Stimulated activated CD4-positive, alpha-beta T cell treated with anti-CD3 and anti-CD28 coated beads, Interleukin-1b, Interleukin-23, amount 100 ng/mL, for 24 hours (primary cell): ENCODE data around the gene SPDYE2.
"Not testable (repeated sequence)": the region's sequence is repeated elsewhere in the genome, so short reads cannot be mapped to it uniquely, and the experiment has no call there.

Source experiments
- DNase-seq, 4 experiments: peaks; one replicate each; pipeline ENCODE4 v3.0.0-alpha.2; 2020; ENCODE audit warnings: low read depth in 4 of 4, low spot score in 1 of 4

SPDYE2 gene, protein sequence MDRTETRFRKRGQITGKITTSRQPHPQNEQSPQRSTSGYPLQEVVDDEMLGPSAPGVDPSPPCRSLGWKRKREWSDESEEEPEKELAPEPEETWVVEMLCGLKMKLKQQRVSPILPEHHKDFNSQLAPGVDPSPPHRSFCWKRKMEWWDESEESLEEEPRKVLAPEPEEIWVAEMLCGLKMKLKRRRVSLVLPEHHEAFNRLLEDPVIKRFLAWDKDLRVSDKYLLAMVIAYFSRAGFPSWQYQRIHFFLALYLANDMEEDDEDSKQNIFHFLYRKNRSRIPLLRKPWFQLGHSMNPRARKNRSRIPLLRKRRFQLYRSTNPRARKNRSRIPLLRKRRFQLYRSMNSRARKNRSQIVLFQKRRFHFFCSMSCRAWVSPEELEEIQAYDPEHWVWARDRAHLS

DNA sequence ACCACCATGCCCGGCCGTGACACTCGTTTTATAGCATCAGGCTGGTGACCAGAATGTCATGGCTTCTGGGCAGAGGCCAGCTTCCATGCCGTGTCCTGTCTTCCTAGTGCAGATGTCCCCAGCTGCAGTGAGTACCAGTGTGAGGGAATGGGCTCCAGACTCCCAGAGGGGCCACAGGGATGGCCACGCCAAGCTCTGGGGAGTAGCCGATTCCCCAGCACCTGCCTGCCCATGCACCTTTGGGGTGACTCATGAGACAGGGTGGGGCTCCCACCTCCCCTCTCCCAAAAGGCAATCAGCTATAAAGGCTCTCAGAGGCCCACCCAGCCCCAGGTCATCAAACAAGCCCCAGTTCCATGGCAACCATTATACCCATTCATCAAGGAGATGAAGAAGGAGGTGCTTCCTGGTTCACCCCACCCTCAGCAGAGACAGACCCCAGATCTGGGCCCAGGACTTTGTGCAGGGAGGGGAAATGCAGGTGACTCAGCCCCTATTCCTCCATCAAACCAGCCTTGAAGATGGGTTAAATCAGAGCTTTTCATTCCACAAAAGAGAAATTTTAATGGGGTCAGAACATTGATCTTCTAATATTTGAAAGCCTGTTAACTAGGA lies at the start of gene SPDYE2:
Gene SPDYE2, plus strand, starts transcription at position 419 of the 615 bp plus-strand sequence. CDS start 2,030 bp downstream, outside the sequence.
- not testable (repeated sequence) for DNase-seq

DNA sequence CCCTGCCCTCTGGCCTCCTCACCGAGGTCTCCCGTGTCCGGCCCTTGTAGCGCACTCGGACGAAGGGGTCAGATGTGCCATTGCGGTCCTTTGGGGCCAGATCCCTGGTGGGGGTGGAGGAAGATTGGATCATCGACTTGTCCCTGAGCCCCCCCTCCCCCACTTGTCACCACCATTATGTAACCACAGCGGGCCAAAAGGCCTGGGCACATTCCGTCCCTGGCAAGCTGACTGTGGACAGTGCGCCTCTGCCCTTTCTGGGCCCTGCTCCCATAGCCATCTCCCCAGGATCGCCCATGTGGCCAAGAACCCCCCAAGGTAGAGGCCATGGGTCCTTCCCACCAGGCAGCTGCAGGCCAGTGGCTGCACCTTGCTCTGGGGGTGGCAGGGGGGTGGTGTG lies 47.9 kb upstream of the SPDYE2 start:
- DNase-seq, result not testable (repeated sequence)

DNA sequence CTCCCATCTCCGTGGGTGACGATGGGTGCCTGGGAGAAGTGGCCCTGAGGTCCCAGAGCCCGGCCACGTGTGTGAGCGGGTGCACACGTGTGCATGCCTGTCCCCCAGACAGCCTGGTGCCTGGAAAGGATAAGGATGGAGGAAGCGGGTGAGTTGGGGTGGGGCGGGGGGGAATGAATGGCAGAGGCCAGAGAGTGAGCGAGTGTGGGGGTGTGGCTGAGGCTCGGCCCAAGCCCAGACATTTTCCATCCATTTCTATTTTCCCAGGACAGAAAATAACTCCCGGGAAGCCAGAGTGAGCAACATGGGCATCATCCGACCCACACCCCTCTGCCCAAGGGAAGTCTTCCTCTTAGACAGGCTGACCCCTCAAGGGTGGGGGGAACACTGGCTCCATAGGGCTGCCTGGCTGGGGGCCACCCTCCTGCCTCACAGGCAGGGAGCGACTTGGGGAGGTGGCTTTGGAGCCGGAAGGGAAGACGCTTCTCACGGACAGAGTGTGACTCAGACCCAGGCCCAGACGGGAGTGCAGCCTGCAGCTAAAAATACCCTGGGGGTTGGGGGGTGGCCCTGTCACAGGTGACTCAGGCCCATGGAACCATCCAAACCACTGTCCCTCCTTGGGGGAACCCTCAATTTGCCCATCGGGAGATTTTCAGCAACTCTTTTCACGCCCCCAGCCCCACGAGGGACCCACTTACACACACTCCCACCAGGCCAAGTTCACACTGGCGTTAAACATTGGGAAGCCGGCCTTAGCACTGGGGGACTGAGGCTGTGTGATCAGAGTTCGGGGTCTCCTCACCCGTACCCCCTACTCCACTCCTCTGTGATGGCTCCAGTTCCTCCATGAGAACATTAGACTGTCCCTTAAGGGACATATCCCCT lies 45.5 kb upstream of the SPDYE2 start:
- not testable (repeated sequence) for DNase-seq

DNA sequence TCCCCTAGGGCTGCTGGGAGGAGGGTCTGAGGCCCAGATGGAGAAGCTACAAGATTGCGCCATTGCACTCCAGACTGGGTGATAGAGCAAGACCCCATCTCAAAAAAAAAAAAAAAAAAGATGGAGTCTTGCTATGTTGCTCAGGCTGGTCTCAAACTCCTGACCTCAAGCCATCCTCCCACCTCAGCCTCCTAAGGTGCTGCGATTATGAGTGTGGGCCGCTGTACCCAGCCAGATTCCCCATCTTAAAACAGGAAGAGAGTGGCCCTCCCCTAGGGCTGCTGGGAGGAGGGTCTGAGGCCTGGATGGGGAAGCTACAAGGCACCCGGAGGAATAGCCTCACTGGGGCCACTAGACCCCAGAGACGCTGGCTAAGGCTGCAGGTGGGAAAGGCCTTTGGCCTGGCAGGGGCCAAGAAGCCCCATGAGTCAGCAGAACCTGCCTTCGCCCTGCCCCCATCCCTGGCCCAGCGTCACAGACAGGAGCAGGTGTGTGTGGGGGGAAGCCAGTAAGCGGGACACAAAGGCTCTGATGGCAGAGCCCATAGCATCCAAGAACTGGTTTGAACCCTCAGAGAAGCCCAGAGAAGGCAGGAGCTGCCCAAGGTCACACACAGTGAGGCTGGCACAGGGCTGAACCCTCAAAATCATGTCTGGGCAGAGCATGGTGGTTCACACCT lies 43.5 kb upstream of the SPDYE2 start:
- not testable (repeated sequence) for DNase-seq

DNA sequence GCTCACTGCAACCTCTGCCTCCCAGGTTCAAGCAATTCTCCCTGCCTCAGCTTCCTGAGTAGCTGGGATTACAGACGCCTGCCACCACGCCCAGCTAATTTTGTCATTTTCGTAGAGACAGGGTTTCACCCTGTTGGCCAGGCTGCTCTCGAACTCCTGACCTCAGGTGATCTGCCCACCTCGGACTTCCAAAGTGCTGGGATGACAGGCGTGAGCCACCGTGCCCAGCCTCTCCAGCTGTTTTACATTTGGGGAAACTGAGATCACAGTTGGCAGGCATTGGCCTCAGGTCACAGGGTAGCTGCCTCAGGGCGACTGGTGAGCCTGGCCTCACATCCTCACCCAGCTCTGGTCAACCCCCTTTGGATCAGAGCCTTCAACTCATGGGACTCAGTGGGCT lies 40.5 kb upstream of the SPDYE2 start:
- DNase-seq, result not testable (repeated sequence)

DNA sequence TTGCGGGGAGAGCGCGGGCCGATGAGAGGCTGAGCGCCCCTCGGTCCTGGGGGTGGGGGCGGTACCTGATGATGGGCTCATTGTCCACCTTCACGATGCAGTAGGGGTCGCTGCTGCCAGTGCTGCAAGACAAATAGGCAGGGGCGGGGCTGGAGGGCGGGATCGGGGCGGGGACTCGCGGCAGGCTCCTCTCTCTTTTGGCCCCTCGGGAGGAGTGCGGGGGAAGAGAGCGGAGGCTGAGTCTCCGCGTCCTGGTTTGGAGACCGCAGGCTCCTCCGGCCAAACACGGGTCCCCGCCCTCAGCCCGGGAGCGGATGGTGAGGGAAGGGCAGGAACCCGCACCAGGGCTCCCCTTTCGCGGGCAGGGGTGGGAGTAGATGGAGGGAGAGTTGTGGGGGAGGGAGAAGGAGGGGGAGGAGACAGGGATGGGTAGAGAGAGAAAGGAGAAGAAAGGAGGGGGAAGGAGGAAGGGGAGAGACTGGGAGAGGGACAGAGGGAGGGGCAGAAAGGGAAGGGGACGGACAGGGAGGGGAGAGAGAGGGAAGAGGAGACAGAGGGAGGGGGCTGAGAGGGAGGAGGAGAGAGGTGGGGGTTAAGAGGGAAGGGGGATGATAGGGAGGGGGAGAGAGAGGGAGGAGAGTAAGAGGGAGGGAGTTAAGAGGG lies 39.0 kb upstream of the SPDYE2 start:
- not testable (repeated sequence) for DNase-seq

DNA sequence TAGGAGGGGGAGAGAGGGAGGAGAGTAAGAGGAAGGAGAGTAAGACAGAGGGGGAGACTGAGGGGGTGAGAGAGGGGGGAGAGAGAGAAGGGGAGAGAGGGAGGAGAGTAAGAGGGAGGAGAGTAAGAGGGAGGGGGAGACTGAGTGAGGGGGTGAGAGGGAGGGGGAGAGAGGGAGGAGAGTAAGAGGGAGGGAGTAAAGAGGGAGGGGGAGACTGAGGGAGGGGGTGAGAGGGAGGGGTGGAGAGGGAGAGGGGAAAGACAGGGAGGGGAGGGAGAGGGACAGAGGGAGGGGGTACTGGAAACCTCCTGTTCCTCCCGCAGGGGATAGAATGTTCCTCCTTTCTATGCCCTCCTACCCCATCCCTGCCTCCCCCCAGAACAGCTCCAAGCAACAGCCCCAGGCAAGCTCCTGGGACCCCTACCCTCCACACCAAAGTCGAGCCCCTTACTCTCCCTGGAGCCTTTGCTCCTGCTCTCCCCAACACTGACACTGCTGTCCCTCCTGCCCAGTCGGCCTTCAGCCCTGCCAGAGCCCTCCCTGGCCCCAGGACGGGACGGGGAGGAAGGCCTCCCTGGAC lies 38.3 kb upstream of the SPDYE2 start:
- DNase-seq, result not testable (repeated sequence)

DNA sequence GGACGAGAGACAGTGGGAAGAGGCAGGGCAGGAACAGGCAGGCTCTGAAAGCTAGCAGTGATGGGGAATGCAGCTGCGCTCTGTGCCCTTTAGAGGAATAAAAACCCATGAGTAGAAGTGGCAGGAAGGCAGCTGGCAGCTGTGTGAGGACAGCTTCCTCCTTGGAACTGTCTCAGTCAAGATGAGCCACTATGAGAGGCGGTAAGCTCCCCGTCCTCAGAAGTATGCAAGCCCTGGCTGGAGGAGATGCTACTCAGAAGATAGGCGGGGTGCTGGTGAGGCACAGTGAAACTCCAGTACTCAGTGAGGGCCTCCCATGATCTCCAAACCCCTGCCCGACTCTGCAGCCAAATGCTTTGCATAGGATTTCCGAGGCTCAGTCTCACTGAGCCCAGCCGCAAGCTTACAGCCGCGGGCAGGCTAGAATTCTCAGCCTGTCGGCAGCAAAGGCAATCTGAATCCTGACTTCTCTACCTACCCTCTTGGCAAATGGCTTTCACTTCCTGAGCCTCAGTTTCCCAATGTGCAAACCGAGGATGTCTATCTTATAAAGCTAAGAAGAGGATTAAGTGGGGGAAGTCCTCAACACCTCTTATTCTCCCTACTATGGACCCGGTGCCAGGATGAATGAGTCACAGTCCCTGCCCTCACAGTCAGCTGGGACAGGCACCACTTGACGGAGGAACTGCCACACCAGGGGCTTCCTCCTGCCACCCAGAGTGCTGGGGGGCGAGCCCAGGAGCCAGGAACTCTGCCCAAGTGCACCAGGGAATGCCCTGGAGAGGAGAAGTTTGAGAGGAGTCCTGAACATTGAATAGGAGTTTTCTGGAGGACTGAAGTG lies 35.9 kb upstream of the SPDYE2 start:
- not testable (repeated sequence) for DNase-seq

DNA sequence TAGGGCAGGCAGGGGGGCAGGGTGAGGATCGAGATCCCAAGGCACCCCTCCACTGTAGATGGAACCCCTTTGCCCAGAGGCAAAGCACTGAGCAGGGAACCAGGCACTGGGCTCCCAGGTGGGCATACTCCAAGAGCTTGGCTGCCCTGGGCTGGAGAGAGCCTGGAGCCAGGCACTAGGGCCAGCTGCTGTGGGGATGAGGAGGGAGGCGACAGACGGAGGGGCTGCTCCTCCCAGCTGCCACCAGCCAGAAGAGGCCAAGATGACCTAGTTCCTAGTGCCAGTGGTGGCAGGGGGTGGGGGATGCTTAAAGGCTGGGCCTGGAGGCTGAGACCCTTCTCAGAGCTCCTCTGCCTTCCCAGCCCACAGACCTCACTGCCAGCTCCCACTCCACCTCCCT lies 35.1 kb upstream of the SPDYE2 start:
- DNase-seq, result not testable (repeated sequence)

DNA sequence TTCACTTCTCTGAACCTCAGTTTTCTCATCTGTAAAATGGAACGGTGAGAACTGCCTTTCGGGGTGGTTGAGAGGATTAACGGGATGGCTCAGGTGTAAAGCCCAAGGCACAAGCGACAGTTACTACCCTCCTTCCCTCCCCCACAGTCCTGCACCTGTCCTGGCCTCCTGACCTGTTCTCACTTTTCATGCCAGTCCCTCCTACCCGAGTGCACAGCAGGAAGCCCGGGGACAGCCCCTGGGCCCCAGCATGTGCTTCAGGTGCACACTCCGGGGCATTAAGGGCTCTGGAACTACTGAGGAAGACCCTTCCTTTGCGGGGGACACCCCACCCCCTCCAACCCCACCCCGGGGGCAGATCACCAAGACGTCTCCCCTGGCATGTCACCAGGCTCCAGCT lies 34.1 kb upstream of the SPDYE2 start:
- not testable (repeated sequence) for DNase-seq

DNA sequence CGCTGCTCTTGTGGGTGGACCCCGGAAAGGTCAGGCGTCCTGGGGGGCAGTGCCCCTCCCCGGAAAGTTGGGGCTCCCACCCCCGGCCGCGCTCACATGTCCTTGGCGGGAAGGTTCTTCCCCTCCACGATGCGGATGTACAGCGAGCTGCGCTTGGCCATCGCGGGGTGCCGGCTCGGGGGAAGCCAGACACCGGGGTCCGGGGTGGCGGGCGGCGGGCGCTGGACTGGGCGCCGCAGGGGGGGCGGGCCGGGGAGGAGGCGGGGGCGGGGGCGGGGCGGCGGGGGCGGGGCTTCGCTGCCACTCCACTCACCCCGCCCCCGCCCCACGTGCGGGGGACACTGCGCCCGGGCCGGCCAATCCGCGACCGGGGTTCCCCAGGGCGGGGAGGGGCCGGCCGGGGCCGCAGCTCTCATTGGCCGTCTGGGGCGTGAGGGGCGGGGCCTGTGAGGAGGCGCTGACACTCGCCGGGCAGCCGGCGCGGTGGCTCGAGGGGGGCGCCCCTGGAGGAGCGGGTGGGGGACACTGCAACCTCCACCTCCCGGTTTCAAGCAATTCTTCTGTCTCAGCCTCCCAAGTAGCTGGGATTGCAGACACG lies 33.4 kb upstream of the SPDYE2 start, which contains the start of gene RASA4B:
Gene RASA4B, minus strand, starts transcription at position 228 of the 598 bp plus-strand sequence. Its CDS starts 67 bp downstream, at position 161.
- DNase-seq, result not testable (repeated sequence)

DNA sequence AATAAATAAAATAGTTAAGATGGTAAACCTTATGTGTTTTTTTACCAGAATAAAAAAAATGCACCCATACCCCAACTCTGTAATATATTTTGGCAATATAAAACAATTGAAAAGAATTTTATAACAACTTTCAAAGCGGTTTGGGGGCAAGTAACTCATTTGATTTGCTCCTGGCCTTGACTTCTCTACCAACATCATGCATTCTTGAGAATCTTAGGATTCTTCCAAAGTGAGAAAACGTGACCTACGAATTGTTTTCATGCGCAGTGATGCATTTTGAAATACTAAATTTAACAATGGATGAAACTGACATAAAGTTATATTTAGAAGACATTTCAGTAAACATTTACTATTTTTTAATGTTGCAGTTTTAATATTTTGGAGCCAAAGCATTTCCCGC lies 30.2 kb upstream of the SPDYE2 start:
- not testable (repeated sequence) for DNase-seq

DNA sequence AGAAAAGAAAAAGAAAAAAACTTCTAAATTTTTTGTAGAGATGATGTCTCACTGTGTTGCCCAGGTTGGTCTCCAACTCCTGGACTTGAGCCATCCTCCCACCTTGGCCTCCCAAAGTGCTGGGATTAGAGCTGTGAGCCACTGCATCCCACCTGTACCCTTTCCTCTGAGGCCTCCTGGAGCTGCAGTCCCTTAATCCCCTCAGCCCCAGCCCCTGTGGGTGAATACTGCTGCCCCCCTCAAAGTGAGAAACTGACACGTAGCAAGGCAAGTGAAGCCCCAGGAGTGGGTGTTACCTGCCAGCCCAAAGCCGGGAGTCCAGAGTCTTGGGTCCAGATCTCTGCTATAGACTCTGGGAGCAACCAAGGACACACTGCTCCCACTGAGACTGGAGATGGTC lies 26.2 kb upstream of the SPDYE2 start:
- DNase-seq, result not testable (repeated sequence)

DNA sequence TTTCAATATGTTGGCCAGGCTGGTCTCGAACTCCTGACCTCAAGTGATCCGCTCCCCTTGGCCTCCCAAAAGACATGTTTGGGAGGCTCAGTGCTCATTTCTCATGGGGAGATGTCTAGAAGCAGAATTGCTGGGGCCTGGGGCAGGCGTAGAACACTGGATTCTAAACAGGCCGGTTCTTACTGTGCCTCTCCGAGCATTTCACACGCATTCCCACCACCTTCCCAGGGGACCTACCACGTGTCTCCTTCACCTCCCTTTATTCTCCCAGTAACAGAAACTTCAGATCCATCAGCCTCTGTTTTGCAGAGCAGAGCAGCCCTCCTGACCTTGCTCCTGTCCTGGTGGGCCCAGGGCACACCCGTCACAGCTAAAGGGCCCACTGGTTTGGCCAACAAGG lies 23.8 kb upstream of the SPDYE2 start:
- not testable (repeated sequence) for DNase-seq

DNA sequence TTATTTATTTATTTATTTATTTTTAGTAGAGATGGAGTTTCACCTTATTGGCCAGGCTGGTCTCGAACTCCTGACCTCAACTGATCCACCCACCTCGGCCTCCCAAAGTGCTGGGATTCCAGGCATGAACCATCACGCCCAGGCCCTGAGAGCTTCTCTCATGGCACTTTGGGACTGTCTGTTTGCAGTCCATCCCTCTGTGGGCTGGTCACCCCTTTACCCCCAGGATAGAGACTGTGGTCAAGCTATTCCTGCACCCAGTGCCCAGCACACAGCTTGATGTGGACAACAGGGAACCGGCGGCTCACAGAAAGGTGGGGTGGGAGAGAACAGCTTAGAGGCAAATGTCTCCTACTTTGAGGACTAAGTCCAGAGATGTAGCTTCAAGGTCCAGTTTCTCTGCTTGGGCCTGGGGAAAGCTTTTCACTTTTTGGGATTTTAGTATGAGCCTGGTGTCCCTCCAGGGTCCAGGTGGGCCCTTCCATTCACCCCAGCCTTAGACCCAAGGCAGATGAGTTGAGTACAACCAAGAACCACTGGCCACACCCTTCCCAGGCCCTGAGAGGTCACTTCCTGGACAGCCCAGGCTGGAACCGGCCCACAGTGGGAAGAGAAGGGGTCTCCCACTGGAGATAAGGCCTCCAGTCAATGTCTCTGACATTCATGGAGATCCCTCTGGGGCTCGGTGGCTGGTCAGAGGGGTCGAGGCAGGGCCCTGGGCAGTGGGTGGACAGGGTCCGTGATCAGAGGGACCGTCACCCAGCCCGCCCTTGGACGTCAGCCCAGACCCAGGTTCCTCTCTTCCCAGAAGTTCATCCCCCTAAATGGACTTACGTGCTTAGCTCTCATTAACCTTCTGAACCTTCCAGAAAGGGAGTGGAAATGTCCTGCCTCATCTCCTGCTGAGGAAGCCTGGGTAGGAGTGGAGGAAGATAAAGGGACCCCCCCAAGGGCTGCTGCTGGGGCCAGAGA lies 22.9 kb upstream of the SPDYE2 start:
- not testable (repeated sequence) for DNase-seq

DNA sequence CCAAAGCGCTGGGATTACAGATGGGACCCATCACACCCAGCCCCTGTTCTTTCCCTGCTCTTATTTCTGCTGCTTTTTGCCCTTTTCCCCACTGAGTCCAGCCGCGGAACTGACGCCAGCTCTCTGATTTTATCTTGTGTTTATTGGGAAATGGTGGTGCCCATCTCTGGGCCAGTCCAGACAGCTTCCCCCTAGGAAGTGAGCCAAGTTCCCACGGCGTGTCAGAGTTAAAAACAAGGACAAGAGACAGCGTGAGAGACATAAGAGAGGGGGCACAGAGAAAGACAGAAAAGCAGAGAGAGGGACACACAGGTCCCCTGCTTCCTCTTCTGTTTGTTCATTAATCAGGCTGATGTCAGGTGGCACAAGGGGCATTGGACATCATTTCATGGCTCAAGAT lies 19.4 kb upstream of the SPDYE2 start:
- not testable (repeated sequence) for DNase-seq

DNA sequence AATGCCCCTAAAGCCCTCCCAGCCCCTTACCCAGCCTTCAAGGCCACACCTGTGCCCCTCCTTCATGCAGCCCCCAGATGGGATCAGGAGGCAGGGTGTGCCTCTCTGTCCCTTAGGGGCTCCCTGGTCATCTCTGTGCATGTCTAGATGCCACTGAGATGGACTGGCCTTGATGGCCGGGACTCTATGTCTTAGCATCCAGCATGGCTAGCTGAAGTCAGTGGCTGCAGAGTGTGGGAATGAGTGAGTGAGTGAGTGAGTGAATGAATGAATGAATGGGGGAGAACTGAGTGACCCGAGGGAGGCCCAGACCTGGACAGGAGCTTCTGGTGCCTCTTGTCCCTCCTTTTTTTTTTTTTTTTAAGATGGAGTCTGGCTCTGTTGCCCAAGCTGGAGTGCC lies 18.9 kb upstream of the SPDYE2 start:
- DNase-seq, result not testable (repeated sequence)
